Ascending aorta (tissue), 2 donors: ENCODE measurements around the gene NEK6. TPM values are rescaled to one million over a fixed set of nuclear protein-coding genes. Genes with fewer than 3 reads are reported as not detected.

Experiments used
- DNase-seq, 2 donors: peaks; one replicate each; pipeline ENCODE4 v3.0.0-alpha.2; 2019; ENCODE audit warnings: low spot score in 2 of 2
- H3K27ac ChIP-seq, 2 donors: fragments of 200-600 bp; sonication (generic); one replicate each; pipeline ENCODE4 v1.5.1; 2016 to 2017; ENCODE audit warnings: mild to moderate bottlenecking in 1 of 2
- H3K27me3 ChIP-seq: fragments of 200-600 bp; sonication (generic); one replicate; pipeline ENCODE4 v1.5.1; 2017
- H3K36me3 ChIP-seq, 2 donors: fragments of 200-600 bp; sonication (generic); one replicate each; pipeline ENCODE4 v1.5.1; 2016
- H3K4me1 ChIP-seq, 2 donors: fragments of 200-600 bp; sonication (generic); one replicate each; pipeline ENCODE4 v1.5.1; 2016 to 2017; ENCODE audit warnings: mild to moderate bottlenecking in 1 of 2
- H3K4me3 ChIP-seq, 2 donors: fragments of 200-600 bp; sonication (generic); one replicate each; pipeline ENCODE4 v1.5.1; 2016 to 2017; ENCODE audit warnings: mild to moderate bottlenecking in 1 of 2
- H3K9me3 ChIP-seq, 2 donors: fragments of 200-600 bp; sonication (generic); one replicate each; pipeline ENCODE4 v1.5.1; 2016
- intact Hi-C: fragments of 100-400 bp; cut with DNase I; formaldehyde crosslinking; loops from one replicate; pipeline ENCODE4 v1.15.1; 2023
- total RNA-seq: library from RNA; depleted of rRNA; stranded (reverse); fragments of >200 nt; gene quantifications from one replicate; pipeline ENCODE4 v1.1.0, GENCODE V29; 2016
- TF ChIP-seq, protein P1 (sequence below), 3 experiments: fragments of 200-600 bp in 2 of 3; fragments of 450-650 bp in 1 of 3; sonication (generic) in 2 of 3; IDR thresholded peaks; one replicate each; pipeline ENCODE4 v1.5.1; 2016 to 2019; ENCODE audit warnings: antibody characterized with exemption in 3 of 3, mild to moderate bottlenecking in 1 of 3, moderate library complexity in 1 of 3

Gene NEK6
- total RNA-seq, 1 donor from 2014 or later: 6.7 TPM

DNA sequence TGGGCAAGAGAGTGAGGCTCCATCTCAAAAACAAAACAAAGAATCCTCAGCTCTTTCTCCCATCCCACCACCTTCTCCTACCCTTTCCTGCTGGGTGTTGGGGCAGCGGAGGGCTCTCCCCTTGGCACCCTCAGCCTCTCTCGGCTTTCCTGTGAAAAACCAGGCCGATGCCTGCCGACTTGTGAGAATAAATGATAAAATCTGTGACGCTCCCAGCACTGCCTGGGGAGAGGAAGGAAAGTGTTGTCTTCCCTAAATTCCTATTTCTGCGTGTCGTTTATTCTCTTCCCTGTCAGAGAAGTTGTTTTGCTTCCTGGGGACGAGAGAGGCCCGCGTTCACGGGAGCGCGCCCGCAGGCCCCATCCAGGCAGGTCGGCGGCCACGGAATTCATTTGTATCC is 19.7 kb downstream of the NEK6 start:
- TF ChIP-seq, protein P1, sequence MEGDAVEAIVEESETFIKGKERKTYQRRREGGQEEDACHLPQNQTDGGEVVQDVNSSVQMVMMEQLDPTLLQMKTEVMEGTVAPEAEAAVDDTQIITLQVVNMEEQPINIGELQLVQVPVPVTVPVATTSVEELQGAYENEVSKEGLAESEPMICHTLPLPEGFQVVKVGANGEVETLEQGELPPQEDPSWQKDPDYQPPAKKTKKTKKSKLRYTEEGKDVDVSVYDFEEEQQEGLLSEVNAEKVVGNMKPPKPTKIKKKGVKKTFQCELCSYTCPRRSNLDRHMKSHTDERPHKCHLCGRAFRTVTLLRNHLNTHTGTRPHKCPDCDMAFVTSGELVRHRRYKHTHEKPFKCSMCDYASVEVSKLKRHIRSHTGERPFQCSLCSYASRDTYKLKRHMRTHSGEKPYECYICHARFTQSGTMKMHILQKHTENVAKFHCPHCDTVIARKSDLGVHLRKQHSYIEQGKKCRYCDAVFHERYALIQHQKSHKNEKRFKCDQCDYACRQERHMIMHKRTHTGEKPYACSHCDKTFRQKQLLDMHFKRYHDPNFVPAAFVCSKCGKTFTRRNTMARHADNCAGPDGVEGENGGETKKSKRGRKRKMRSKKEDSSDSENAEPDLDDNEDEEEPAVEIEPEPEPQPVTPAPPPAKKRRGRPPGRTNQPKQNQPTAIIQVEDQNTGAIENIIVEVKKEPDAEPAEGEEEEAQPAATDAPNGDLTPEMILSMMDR (IDR thresholded peaks at IDR 0.05): no peak
- peaks cover 20 to 50% of the 10 kb centered on the region in 2 donors for H3K4me1 ChIP-seq
- intact Hi-C loops: loop anchor here (10.0 kb wide), 1 partner anchor 1373 kb away; the partner anchor contains the start of gene RC3H2

GRCh38 chr9:124278054-124278540 is 20.3 kb downstream of the NEK6 start:
- DNase-seq: no peak
- intact Hi-C loops: loop anchor here (10.0 kb wide), 1 partner anchor 1373 kb away; the partner anchor contains the start of gene RC3H2
- Histone ChIP-seq H3K36me3 (no peaks in the 10 kb centered on the region), H3K4me3 (no peak overlapping the region), H3K27me3 (no peaks in the 10 kb centered on the region), H3K4me1 (peaks cover 23 to 50% of the 10 kb centered on the region in 2 donors), H3K9me3 (no peaks in the 10 kb centered on the region), H3K27ac (peak overlapping the region; percentile 88 to 93)
- TF ChIP-seq, protein P1 (IDR thresholded peaks at IDR 0.05): no peak

More for the DNA sequence above, 19.7 kb downstream of the NEK6 start:
- Histone ChIP-seq H3K27me3 (no peaks in the 10 kb centered on the region), H3K36me3 (no peaks in the 10 kb centered on the region), H3K27ac (peak overlapping the region in 1 of 2 donors; percentile 11), H3K9me3 (no peaks in the 10 kb centered on the region), H3K4me3 (no peak overlapping the region)
- no peak for DNase-seq

GRCh38 chr9:124279531-124280175 is 21.9 kb downstream of the NEK6 start:
- TF ChIP-seq, protein P1 (IDR thresholded peaks at IDR 0.05): no peak
- H3K9me3 ChIP-seq: no peaks in the 10 kb centered on the region
- H3K4me1 ChIP-seq: peaks cover 23 to 56% of the 10 kb centered on the region in 2 donors
- DNase-seq: no peak
- intact Hi-C loops: loop anchor here (1.0 to 10.0 kb wide), 3 partner anchors 18 to 1375 kb away; partner anchors contain the start of genes PSMB7 and RC3H2
- H3K4me3 ChIP-seq: peak overlapping the region in 1 of 2 donors; percentile 9
- H3K27ac ChIP-seq: peak overlapping the region; percentile 88 to 93
- no peaks in the 10 kb centered on the region for H3K27me3 ChIP-seq
- no peaks in the 10 kb centered on the region for H3K36me3 ChIP-seq

GRCh38 chr9:124280176-124280691 is 22.5 kb downstream of the NEK6 start:
- peak overlapping the region; percentile 88 to 93 for H3K27ac ChIP-seq
- no peaks in the 10 kb centered on the region for H3K27me3 ChIP-seq
- intact Hi-C loops: loop anchor here (1.0 to 10.0 kb wide), 2 partner anchors 19 to 135 kb away; partner anchors contain the start of gene PSMB7
- H3K36me3 ChIP-seq: no peaks in the 10 kb centered on the region
- H3K4me3 ChIP-seq: peak overlapping the region in 1 of 2 donors; percentile 30
- DNase-seq: peak; percentile 65 to 90
- H3K9me3 ChIP-seq: no peaks in the 10 kb centered on the region
- TF ChIP-seq, protein P1 (IDR thresholded peaks at IDR 0.05): no peak
- peaks cover 23 to 58% of the 10 kb centered on the region in 2 donors for H3K4me1 ChIP-seq

- intact Hi-C loops: loop anchor here (10.0 kb wide), 1 partner anchor 133 kb away; the partner anchor contains the start of gene PSMB7
- Histone ChIP-seq H3K9me3 (no peaks in the 10 kb centered on the region), H3K27ac (peak overlapping the region; percentile 88 to 93), H3K4me1 (peaks cover 27 to 70% of the 10 kb centered on the region in 2 donors), H3K36me3 (no peaks in the 10 kb centered on the region), H3K4me3 (no peak overlapping the region), H3K27me3 (no peaks in the 10 kb centered on the region)
- TF ChIP-seq, protein P1 (IDR thresholded peaks at IDR 0.05): no peak
- no peak for DNase-seq
These were observed 24.2 kb downstream of the NEK6 start for GRCh38 chr9:124281931-124282371.
